Panc1 (cell line): ENCODE measurements around the gene POLR1H. TPM values are rescaled to one million over a fixed set of nuclear protein-coding genes. Genes with fewer than 3 reads are reported as not detected.
A peak's percentile ranks its signal among the peaks of the same experiment; 100 is the strongest.

Experiments
- ATAC-seq: fragments of 200-7000 bp; cut with Tn5 transposase; 2 replicates; pipeline ENCODE4 v1.9.1; 2020; ENCODE audit warnings: mild to moderate bottlenecking, moderate library complexity
- BruUV-seq: library from RNA; stranded (reverse); fragments of 400-500 nt; replicated peaks from 2 replicates; lab custom pipeline; 2021; lab: Mats Ljungman, UMichigan
- CTCF ChIA-PET: fragments of 300-600 bp; sonication (Branson Sonifier 250); formaldehyde crosslinking; loops from one replicate; lab custom pipeline; 2022; ENCODE audit warnings: antibody characterized with exemption; lab: Charles Lee
- POLR2A ChIA-PET: fragments of 300-600 bp; sonication (Branson Sonifier 250); formaldehyde crosslinking; loops from one replicate; lab custom pipeline; 2022; ENCODE audit warnings: antibody characterized with exemption; lab: Charles Lee
- DNase-seq: peaks from one replicate; pipeline ENCODE4 v3.0.0-alpha.2; 2010; ENCODE audit warnings: low read depth, low spot score
- H3K27ac ChIP-seq: 2 replicates; pipeline ENCODE4 v1.5.1; 2011; ENCODE audit warnings: mild to moderate bottlenecking, low read length, inconsistent platforms
- H3K27me3 ChIP-seq: fragments of 200-500 bp; sonication (Bioruptor generic); 2 replicates; pipeline ENCODE4 v1.6.0; 2014; ENCODE audit warnings: low read length, inconsistent platforms; ENCODE audit not compliant: control insufficient read depth, insufficient read depth
- H3K36me3 ChIP-seq: fragments of 200-500 bp; sonication (Bioruptor generic); 2 replicates; pipeline ENCODE4 v1.5.1; 2014; ENCODE audit warnings: inconsistent platforms, mild to moderate bottlenecking, low read length, moderate library complexity; ENCODE audit not compliant: control insufficient read depth, insufficient read depth
- H3K4me1 ChIP-seq: 2 replicates; pipeline ENCODE4 v1.5.1; 2011; ENCODE audit warnings: inconsistent platforms, mild to moderate bottlenecking, low read length, moderate library complexity; ENCODE audit not compliant: control insufficient read depth, insufficient read depth
- H3K4me3 ChIP-seq, 2 experiments: 2 replicates each; pipeline ENCODE4 v1.5.1; 2011 to 2012; ENCODE audit warnings: low read depth in 2 of 2, low read length in 2 of 2, mild to moderate bottlenecking in 2 of 2, inconsistent platforms in 1 of 2, moderate library complexity in 1 of 2
- H3K9me3 ChIP-seq: fragments of 200-500 bp; sonication (Bioruptor generic); 2 replicates; pipeline ENCODE4 v1.5.1; 2014; ENCODE audit warnings: low read depth, mild to moderate bottlenecking, inconsistent platforms, low read length, moderate library complexity; ENCODE audit not compliant: control insufficient read depth, insufficient read depth
- CTCF ChIP-seq: fragments of 450-650 bp; IDR thresholded peaks from 2 replicates; pipeline ENCODE4 v1.5.1; 2017; ENCODE audit warnings: mild to moderate bottlenecking
- POLR2AphosphoS5 ChIP-seq: IDR thresholded peaks from 2 replicates; pipeline ENCODE4 v1.6.1; 2012; ENCODE audit warnings: mild to moderate bottlenecking, low read depth, low read length, moderate library complexity
- REST ChIP-seq, 2 experiments: IDR thresholded peaks; 2 replicates each; pipeline ENCODE4 v1.6.1; 2011 to 2012; ENCODE audit warnings: low read depth in 2 of 2, control low read depth in 1 of 2, low read length in 1 of 2, mild to moderate bottlenecking in 1 of 2, moderate library complexity in 1 of 2; ENCODE audit not compliant: insufficient read depth in 1 of 2
- SIN3A ChIP-seq: IDR thresholded peaks from 2 replicates; pipeline ENCODE4 v1.6.1; 2012; ENCODE audit warnings: low read depth, mild to moderate bottlenecking, low read length, moderate library complexity, borderline replicate concordance; ENCODE audit not compliant: insufficient read depth
- TCF7L2 ChIP-seq: IDR thresholded peaks from 2 replicates; pipeline ENCODE4 v1.6.1; 2011; ENCODE audit warnings: mild to moderate bottlenecking, low read depth, low read length, inconsistent platforms
- in situ Hi-C: cut with HindIII; loops from 2 replicates; pipeline ENCODE4 v1.10.0; 2016; ENCODE audit warnings: low sequenced_read_pairs, low pct_unique_long_range_greater_than_20kb
- intact Hi-C: fragments of 100-400 bp; cut with micrococcal nuclease; formaldehyde crosslinking; loops from one replicate; pipeline ENCODE4 v1.10.0; 2022; ENCODE audit not compliant: unreplicated experiment
- total RNA-seq: library from RNA; stranded (reverse); gene quantifications from one replicate; pipeline ENCODE4 v1.2.1, GENCODE V29; 2021; ENCODE audit not compliant: unreplicated experiment

The POLR1H gene
- total RNA-seq, 1 experiment from 2014 or later, result 24.9 TPM

GRCh38 chr6:30067460-30068139 is 6.5 kb downstream of the POLR1H start:
- BruUV-seq, result TSS peak; percentile 85
- in situ Hi-C loops (no loop called here), intact Hi-C loops (no loop called here)
- TF ChIP-seq CTCF, result no peak
- no peak for TF ChIP-seq TCF7L2
- no peak for TF ChIP-seq POLR2AphosphoS5
- TF ChIP-seq SIN3A, result no peak
- no peak for TF ChIP-seq REST (IDR thresholded peaks at IDR 0.05; ENCODE audit: insufficient read depth in 1 of 2, low read depth in 2 of 2, low read length in 1 of 2)
- no peak for ATAC-seq
- ChIA-PET POLR2A (no interaction called here), CTCF (no interaction called here)
- Histone ChIP-seq H3K4me3 (peak overlapping the region; percentile 87 to 97), H3K27ac (peak overlapping the region; percentile 94), H3K9me3 (no peaks in the 10 kb centered on the region), H3K27me3 (no peaks in the 10 kb centered on the region), H3K36me3 (peaks cover 6% of the 10 kb centered on the region; the same call in 1 of the 2 replicates), H3K4me1 (peaks cover 16% of the 10 kb centered on the region)
- DNase-seq, result no peak

GRCh38 chr6:30071081-30071818 is 10.2 kb downstream of the POLR1H start:
- Histone ChIP-seq H3K4me1 (peaks cover 12% of the 10 kb centered on the region), H3K36me3 (peaks cover 2% of the 10 kb centered on the region; the same call in 1 of the 2 replicates), H3K27me3 (peaks cover under 1% of the 10 kb centered on the region; the same call in 1 of the 2 replicates), H3K4me3 (no peak overlapping the region), H3K9me3 (no peaks in the 10 kb centered on the region), H3K27ac (no peak overlapping the region)
- intact Hi-C loops (no loop called here), in situ Hi-C loops (no loop called here)
- ChIA-PET CTCF (no interaction called here), POLR2A (interaction anchor here (0.6 kb wide), 1 partner anchor 209 kb away, joined by 15 read pairs; no protein-coding TSS in a partner anchor)
- TF ChIP-seq SIN3A (no peak), REST (IDR thresholded peaks at IDR 0.05; ENCODE audit: insufficient read depth in 1 of 2, low read depth in 2 of 2, low read length in 1 of 2) (no peak), POLR2AphosphoS5 (no peak)
- DNase-seq, result no peak
- no peak for ATAC-seq
- BruUV-seq, result no TSS peak
